ENCODE results near the gene INSC.

INSC gene

GRCh38 chr11:15145151-15145550 lies 30.4 kb downstream of the INSC start:
- ChIA-PET CTCF (interaction anchor here (0.8 to 2.0 kb wide), 4 partner anchors 14 to 45 kb away, joined by 3 to 7 read pairs (median 4); no protein-coding TSS in a partner anchor), POLR2A (no interaction called here)
- Histone ChIP-seq H3K4me1 (ENCODE audit: control extremely low read depth in 1 of 4, control insufficient read depth in 4 of 4, insufficient read depth in 4 of 4, low read length in 3 of 4) (peaks cover 0 to 8% (median 4%) of the 10 kb centered on the region in 4 experiments), H3K27ac (ENCODE audit: insufficient read depth in 1 of 2, low read depth in 1 of 2, low read length in 2 of 2, poor library complexity in 1 of 2, severe bottlenecking in 2 of 2) (no peak overlapping the region), H3K36me3 (ENCODE audit: control insufficient read depth in 4 of 4, insufficient read depth in 4 of 4, low read length in 3 of 4) (no peaks in the 10 kb centered on the region), H3K4me3 (ENCODE audit: control insufficient read depth in 1 of 7, extremely low read depth in 1 of 7, insufficient read depth in 4 of 7, low read depth in 2 of 7, low read length in 6 of 7) (no peak overlapping the region), H3K27me3 (replicated peaks in 2 of 5; ENCODE audit: control insufficient read depth in 4 of 5, insufficient read depth in 5 of 5, low read length in 4 of 5) (no peaks in the 10 kb centered on the region), H3K9me3 (ENCODE audit: control extremely low read depth in 1 of 5, control insufficient read depth in 4 of 5, insufficient read depth in 2 of 5, low read depth in 1 of 5, low read length in 4 of 5) (no peaks in the 10 kb centered on the region)
- WGBS (ENCODE audit: insufficient coverage) = 48% methylated on average over 2 of the region's 2 CpGs
- DNase-seq = no peak

GRCh38 chr11:15145615-15146014 lies 30.9 kb downstream of the INSC start:
- H3K4me1 ChIP-seq (ENCODE audit: control extremely low read depth in 1 of 4, control insufficient read depth in 4 of 4, insufficient read depth in 4 of 4, low read length in 3 of 4) = peaks cover 0 to 8% (median 4%) of the 10 kb centered on the region in 4 experiments
- ChIA-PET CTCF (interaction anchor here (0.8 to 2.0 kb wide), 4 partner anchors 13 to 49 kb away, joined by 3 to 7 read pairs (median 4); no protein-coding TSS in a partner anchor), POLR2A (no interaction called here)
- no CpG with 5 or more reads among the region's 1 CpG for WGBS (ENCODE audit: insufficient coverage)
- DNase-seq = peak in 2 of 3 donors; percentile 16
- no peak overlapping the region for H3K4me3 ChIP-seq (ENCODE audit: control insufficient read depth in 1 of 7, extremely low read depth in 1 of 7, insufficient read depth in 4 of 7, low read depth in 2 of 7, low read length in 6 of 7)
- H3K9me3 ChIP-seq (ENCODE audit: control extremely low read depth in 1 of 5, control insufficient read depth in 4 of 5, insufficient read depth in 2 of 5, low read depth in 1 of 5, low read length in 4 of 5) = no peaks in the 10 kb centered on the region
- H3K27me3 ChIP-seq (replicated peaks in 2 of 5; ENCODE audit: control insufficient read depth in 4 of 5, insufficient read depth in 5 of 5, low read length in 4 of 5) = no peaks in the 10 kb centered on the region
- no peaks in the 10 kb centered on the region for H3K36me3 ChIP-seq (ENCODE audit: control insufficient read depth in 4 of 4, insufficient read depth in 4 of 4, low read length in 3 of 4)
- no peak overlapping the region for H3K27ac ChIP-seq (ENCODE audit: insufficient read depth in 1 of 2, low read depth in 1 of 2, low read length in 2 of 2, poor library complexity in 1 of 2, severe bottlenecking in 2 of 2)

GRCh38 chr11:15146271-15147003 lies 31.7 kb downstream of the INSC start:
- Histone ChIP-seq H3K9me3 (ENCODE audit: control extremely low read depth in 1 of 5, control insufficient read depth in 4 of 5, insufficient read depth in 2 of 5, low read depth in 1 of 5, low read length in 4 of 5) (no peaks in the 10 kb centered on the region), H3K27ac (ENCODE audit: insufficient read depth in 1 of 2, low read depth in 1 of 2, low read length in 2 of 2, poor library complexity in 1 of 2, severe bottlenecking in 2 of 2) (no peak overlapping the region), H3K4me1 (ENCODE audit: control extremely low read depth in 1 of 4, control insufficient read depth in 4 of 4, insufficient read depth in 4 of 4, low read length in 3 of 4) (peaks cover 0 to 8% (median 4%) of the 10 kb centered on the region in 4 experiments), H3K27me3 (replicated peaks in 2 of 5; ENCODE audit: control insufficient read depth in 4 of 5, insufficient read depth in 5 of 5, low read length in 4 of 5) (no peaks in the 10 kb centered on the region), H3K36me3 (ENCODE audit: control insufficient read depth in 4 of 4, insufficient read depth in 4 of 4, low read length in 3 of 4) (no peaks in the 10 kb centered on the region), H3K4me3 (ENCODE audit: control insufficient read depth in 1 of 7, extremely low read depth in 1 of 7, insufficient read depth in 4 of 7, low read depth in 2 of 7, low read length in 6 of 7) (no peak overlapping the region)
- POLR2A ChIA-PET = no interaction called here
- DNase-seq = no peak
- CTCF ChIA-PET = interaction anchor here (0.7 to 2.0 kb wide), 5 partner anchors 13 to 50 kb away, joined by 3 to 7 read pairs (median 4); no protein-coding TSS in a partner anchor
- WGBS (ENCODE audit: insufficient coverage) = 83% methylated on average over 3 of the region's 3 CpGs

- no peak for DNase-seq
- no peak overlapping the region for H3K27ac ChIP-seq (ENCODE audit: insufficient read depth in 1 of 2, low read depth in 1 of 2, low read length in 2 of 2, poor library complexity in 1 of 2, severe bottlenecking in 2 of 2)
- ChIA-PET CTCF (interaction anchor here (1.2 kb wide), 1 partner anchor 11 kb away, joined by 6 read pairs; no protein-coding TSS in a partner anchor), POLR2A (no interaction called here)
- H3K9me3 ChIP-seq (ENCODE audit: control extremely low read depth in 1 of 5, control insufficient read depth in 4 of 5, insufficient read depth in 2 of 5, low read depth in 1 of 5, low read length in 4 of 5) = no peaks in the 10 kb centered on the region
- no peaks in the 10 kb centered on the region for H3K36me3 ChIP-seq (ENCODE audit: control insufficient read depth in 4 of 4, insufficient read depth in 4 of 4, low read length in 3 of 4)
- no peaks in the 10 kb centered on the region for H3K27me3 ChIP-seq (replicated peaks in 2 of 5; ENCODE audit: control insufficient read depth in 4 of 5, insufficient read depth in 5 of 5, low read length in 4 of 5)
- no peak overlapping the region for H3K4me3 ChIP-seq (ENCODE audit: control insufficient read depth in 1 of 7, extremely low read depth in 1 of 7, insufficient read depth in 4 of 7, low read depth in 2 of 7, low read length in 6 of 7)
- peaks cover 0 to 8% (median 4%) of the 10 kb centered on the region in 4 experiments for H3K4me1 ChIP-seq (ENCODE audit: control extremely low read depth in 1 of 4, control insufficient read depth in 4 of 4, insufficient read depth in 4 of 4, low read length in 3 of 4)
- WGBS (ENCODE audit: insufficient coverage) = 97% methylated on average over 4 of the region's 4 CpGs
Measured at GRCh38 chr11:15148169-15148568, 33.4 kb downstream of the INSC start.

GRCh38 chr11:15149050-15149449 lies 34.3 kb downstream of the INSC start:
- Histone ChIP-seq H3K27me3 (replicated peaks in 2 of 5; ENCODE audit: control insufficient read depth in 4 of 5, insufficient read depth in 5 of 5, low read length in 4 of 5) (no peaks in the 10 kb centered on the region), H3K9me3 (ENCODE audit: control extremely low read depth in 1 of 5, control insufficient read depth in 4 of 5, insufficient read depth in 2 of 5, low read depth in 1 of 5, low read length in 4 of 5) (no peaks in the 10 kb centered on the region), H3K36me3 (ENCODE audit: control insufficient read depth in 4 of 4, insufficient read depth in 4 of 4, low read length in 3 of 4) (no peaks in the 10 kb centered on the region), H3K4me1 (ENCODE audit: control extremely low read depth in 1 of 4, control insufficient read depth in 4 of 4, insufficient read depth in 4 of 4, low read length in 3 of 4) (peaks cover 0 to 8% (median 4%) of the 10 kb centered on the region in 4 experiments), H3K4me3 (ENCODE audit: control insufficient read depth in 1 of 7, extremely low read depth in 1 of 7, insufficient read depth in 4 of 7, low read depth in 2 of 7, low read length in 6 of 7) (no peak overlapping the region), H3K27ac (ENCODE audit: insufficient read depth in 1 of 2, low read depth in 1 of 2, low read length in 2 of 2, poor library complexity in 1 of 2, severe bottlenecking in 2 of 2) (no peak overlapping the region)
- 93% methylated on average over 9 of the region's 10 CpGs for WGBS (ENCODE audit: insufficient coverage)
- no peak for DNase-seq
- ChIA-PET POLR2A (no interaction called here), CTCF (interaction anchor here (1.1 kb wide), 1 partner anchor 10 kb away, joined by 3 read pairs; no protein-coding TSS in a partner anchor)

- ChIA-PET POLR2A (no interaction called here), CTCF (interaction anchor here (1.1 kb wide), 1 partner anchor 11 kb away, joined by 3 read pairs; no protein-coding TSS in a partner anchor)
- no CpG with 5 or more reads among the region's 1 CpG for WGBS (ENCODE audit: insufficient coverage)
- Histone ChIP-seq H3K27me3 (replicated peaks in 2 of 5; ENCODE audit: control insufficient read depth in 4 of 5, insufficient read depth in 5 of 5, low read length in 4 of 5) (no peaks in the 10 kb centered on the region), H3K36me3 (ENCODE audit: control insufficient read depth in 4 of 4, insufficient read depth in 4 of 4, low read length in 3 of 4) (no peaks in the 10 kb centered on the region), H3K9me3 (ENCODE audit: control extremely low read depth in 1 of 5, control insufficient read depth in 4 of 5, insufficient read depth in 2 of 5, low read depth in 1 of 5, low read length in 4 of 5) (no peaks in the 10 kb centered on the region), H3K4me3 (ENCODE audit: control insufficient read depth in 1 of 7, extremely low read depth in 1 of 7, insufficient read depth in 4 of 7, low read depth in 2 of 7, low read length in 6 of 7) (no peak overlapping the region), H3K4me1 (ENCODE audit: control extremely low read depth in 1 of 4, control insufficient read depth in 4 of 4, insufficient read depth in 4 of 4, low read length in 3 of 4) (peaks cover 0 to 3% (median 3%) of the 10 kb centered on the region in 4 experiments), H3K27ac (ENCODE audit: insufficient read depth in 1 of 2, low read depth in 1 of 2, low read length in 2 of 2, poor library complexity in 1 of 2, severe bottlenecking in 2 of 2) (no peak overlapping the region)
- no peak for DNase-seq
Measured at GRCh38 chr11:15150507-15150906, 35.8 kb downstream of the INSC start.

- Histone ChIP-seq H3K4me3 (ENCODE audit: control insufficient read depth in 1 of 7, extremely low read depth in 1 of 7, insufficient read depth in 4 of 7, low read depth in 2 of 7, low read length in 6 of 7) (no peak overlapping the region), H3K27ac (ENCODE audit: insufficient read depth in 1 of 2, low read depth in 1 of 2, low read length in 2 of 2, poor library complexity in 1 of 2, severe bottlenecking in 2 of 2) (no peak overlapping the region), H3K36me3 (ENCODE audit: control insufficient read depth in 4 of 4, insufficient read depth in 4 of 4, low read length in 3 of 4) (no peaks in the 10 kb centered on the region), H3K4me1 (ENCODE audit: control extremely low read depth in 1 of 4, control insufficient read depth in 4 of 4, insufficient read depth in 4 of 4, low read length in 3 of 4) (no peaks in the 10 kb centered on the region), H3K27me3 (replicated peaks in 2 of 5; ENCODE audit: control insufficient read depth in 4 of 5, insufficient read depth in 5 of 5, low read length in 4 of 5) (no peaks in the 10 kb centered on the region), H3K9me3 (ENCODE audit: control extremely low read depth in 1 of 5, control insufficient read depth in 4 of 5, insufficient read depth in 2 of 5, low read depth in 1 of 5, low read length in 4 of 5) (no peaks in the 10 kb centered on the region)
- ChIA-PET POLR2A (no interaction called here), CTCF (interaction anchor here (1.4 to 1.6 kb wide), 3 partner anchors 43 to 363 kb away, joined by 3 read pairs; no protein-coding TSS in a partner anchor)
- no peak for DNase-seq
Measured at GRCh38 chr11:15153231-15153630, 38.5 kb downstream of the INSC start.
